Measurements from ENCODE around the gene TEX53. TPM values are rescaled to one million over a fixed set of nuclear protein-coding genes. Genes with fewer than 3 reads are reported as not detected.

The TEX53 gene
- total RNA-seq, 1 experiment from 2014 or later = not detected

DNA sequence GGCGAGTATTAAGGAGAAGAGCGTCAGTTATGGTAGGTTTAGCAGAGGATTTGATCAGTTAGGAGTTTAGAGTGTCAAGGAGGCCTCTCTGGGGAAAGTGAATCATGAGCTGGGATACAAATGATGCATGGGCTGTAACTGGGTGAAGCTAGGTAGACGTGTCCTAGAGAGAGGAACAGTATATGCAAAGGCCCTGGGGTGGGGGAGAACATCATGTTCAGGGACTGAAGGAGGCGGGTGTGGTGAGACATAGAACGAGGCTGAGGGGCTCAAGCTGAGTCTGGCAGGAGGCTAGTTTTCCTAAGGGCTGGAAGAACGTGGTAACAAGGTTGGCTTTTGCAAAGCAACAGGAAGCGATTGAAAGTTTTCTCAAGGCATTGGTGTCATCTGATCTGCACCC, 36.0 kb downstream of the TEX53 start:
- no peak for ATAC-seq

More for the DNA sequence above, 36.0 kb downstream of the TEX53 start:
- H2AFZ ChIP-seq (ENCODE audit: low read depth, low read length, poor library complexity, severe bottlenecking) = no peak overlapping the region
- intact Hi-C loops (cut with micrococcal nuclease) = no loop called here
- no peak overlapping the region for H3K4me2 ChIP-seq (ENCODE audit: low read length)
- no peaks in the 10 kb centered on the region; a peak in 1 of 4 replicates for H3K36me3 ChIP-seq (ENCODE audit: control insufficient read depth in 1 of 2, insufficient read depth in 2 of 2, low read length in 2 of 2)
- no peak overlapping the region for H3K9ac ChIP-seq (ENCODE audit: low read length)
- H3K9me2 ChIP-seq (ENCODE audit: insufficient read depth) = no peaks in the 10 kb centered on the region
- DNase-seq (ENCODE audit: low read depth, low spot score) = no peak
- H3K79me2 ChIP-seq (ENCODE audit: insufficient read depth, low read length) = no peaks in the 10 kb centered on the region
- no TSS peak for BruUV-seq (replicated peaks)
- H3K27me3 ChIP-seq (ENCODE audit: insufficient read depth, low read length) = no peaks in the 10 kb centered on the region
- ChIA-PET CTCF (no interaction called here), RAD21 (ENCODE audit: low non-redundant PET in 1 of 2, low total read pairs in 2 of 2, uncharacterized antibody in 2 of 2, unreplicated experiment in 2 of 2) (no interaction called here), POLR2A (no interaction called here)
- TF ChIP-seq, protein P1, sequence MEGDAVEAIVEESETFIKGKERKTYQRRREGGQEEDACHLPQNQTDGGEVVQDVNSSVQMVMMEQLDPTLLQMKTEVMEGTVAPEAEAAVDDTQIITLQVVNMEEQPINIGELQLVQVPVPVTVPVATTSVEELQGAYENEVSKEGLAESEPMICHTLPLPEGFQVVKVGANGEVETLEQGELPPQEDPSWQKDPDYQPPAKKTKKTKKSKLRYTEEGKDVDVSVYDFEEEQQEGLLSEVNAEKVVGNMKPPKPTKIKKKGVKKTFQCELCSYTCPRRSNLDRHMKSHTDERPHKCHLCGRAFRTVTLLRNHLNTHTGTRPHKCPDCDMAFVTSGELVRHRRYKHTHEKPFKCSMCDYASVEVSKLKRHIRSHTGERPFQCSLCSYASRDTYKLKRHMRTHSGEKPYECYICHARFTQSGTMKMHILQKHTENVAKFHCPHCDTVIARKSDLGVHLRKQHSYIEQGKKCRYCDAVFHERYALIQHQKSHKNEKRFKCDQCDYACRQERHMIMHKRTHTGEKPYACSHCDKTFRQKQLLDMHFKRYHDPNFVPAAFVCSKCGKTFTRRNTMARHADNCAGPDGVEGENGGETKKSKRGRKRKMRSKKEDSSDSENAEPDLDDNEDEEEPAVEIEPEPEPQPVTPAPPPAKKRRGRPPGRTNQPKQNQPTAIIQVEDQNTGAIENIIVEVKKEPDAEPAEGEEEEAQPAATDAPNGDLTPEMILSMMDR (IDR thresholded peaks at IDR 0.05 in 2 of 3, conservative IDR thresholded peaks at IDR 0.05 in 1 of 3; ENCODE audit: borderline replicate concordance in 1 of 3, insufficient read depth in 1 of 3, low read depth in 2 of 3, low read length in 2 of 3) = no peak
- TF ChIP-seq POLR2A (IDR thresholded peaks at IDR 0.05; ENCODE audit: borderline replicate concordance, extremely low read depth, insufficient read depth, insufficient read length) (no peak), SRF (IDR thresholded peaks at IDR 0.05; ENCODE audit: low read depth) (no peak), YY1 (IDR thresholded peaks at IDR 0.05; ENCODE audit: extremely low read depth, insufficient replicate concordance, low read depth, low read length) (no peak), EZH2phosphoT487 (IDR thresholded peaks at IDR 0.05; ENCODE audit: borderline replicate concordance) (no peak), ZNF274 (IDR thresholded peaks at IDR 0.05; ENCODE audit: low read depth, low read length) (no peak), CEBPB (IDR thresholded peaks at IDR 0.05; ENCODE audit: low read depth) (no peak), EGR1 (IDR thresholded peaks at IDR 0.05; ENCODE audit: low read depth) (no peak), POLR2AphosphoS5 (IDR thresholded peaks at IDR 0.05; ENCODE audit: low read depth, low read length) (no peak), RAD21 (IDR thresholded peaks at IDR 0.05; ENCODE audit: low read depth) (no peak), ZFX (IDR thresholded peaks at IDR 0.05) (no peak), JUND (IDR thresholded peaks at IDR 0.05) (no peak)
- TF ChIP-seq, protein P2, sequence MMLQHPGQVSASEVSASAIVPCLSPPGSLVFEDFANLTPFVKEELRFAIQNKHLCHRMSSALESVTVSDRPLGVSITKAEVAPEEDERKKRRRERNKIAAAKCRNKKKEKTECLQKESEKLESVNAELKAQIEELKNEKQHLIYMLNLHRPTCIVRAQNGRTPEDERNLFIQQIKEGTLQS (IDR thresholded peaks at IDR 0.05) = no peak
- TF ChIP-seq, protein P3, sequence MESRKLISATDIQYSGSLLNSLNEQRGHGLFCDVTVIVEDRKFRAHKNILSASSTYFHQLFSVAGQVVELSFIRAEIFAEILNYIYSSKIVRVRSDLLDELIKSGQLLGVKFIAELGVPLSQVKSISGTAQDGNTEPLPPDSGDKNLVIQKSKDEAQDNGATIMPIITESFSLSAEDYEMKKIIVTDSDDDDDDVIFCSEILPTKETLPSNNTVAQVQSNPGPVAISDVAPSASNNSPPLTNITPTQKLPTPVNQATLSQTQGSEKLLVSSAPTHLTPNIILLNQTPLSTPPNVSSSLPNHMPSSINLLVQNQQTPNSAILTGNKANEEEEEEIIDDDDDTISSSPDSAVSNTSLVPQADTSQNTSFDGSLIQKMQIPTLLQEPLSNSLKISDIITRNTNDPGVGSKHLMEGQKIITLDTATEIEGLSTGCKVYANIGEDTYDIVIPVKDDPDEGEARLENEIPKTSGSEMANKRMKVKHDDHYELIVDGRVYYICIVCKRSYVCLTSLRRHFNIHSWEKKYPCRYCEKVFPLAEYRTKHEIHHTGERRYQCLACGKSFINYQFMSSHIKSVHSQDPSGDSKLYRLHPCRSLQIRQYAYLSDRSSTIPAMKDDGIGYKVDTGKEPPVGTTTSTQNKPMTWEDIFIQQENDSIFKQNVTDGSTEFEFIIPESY (IDR thresholded peaks at IDR 0.05; ENCODE audit: extremely low read depth, insufficient replicate concordance, low read length) = no peak
- TF ChIP-seq, protein P4, sequence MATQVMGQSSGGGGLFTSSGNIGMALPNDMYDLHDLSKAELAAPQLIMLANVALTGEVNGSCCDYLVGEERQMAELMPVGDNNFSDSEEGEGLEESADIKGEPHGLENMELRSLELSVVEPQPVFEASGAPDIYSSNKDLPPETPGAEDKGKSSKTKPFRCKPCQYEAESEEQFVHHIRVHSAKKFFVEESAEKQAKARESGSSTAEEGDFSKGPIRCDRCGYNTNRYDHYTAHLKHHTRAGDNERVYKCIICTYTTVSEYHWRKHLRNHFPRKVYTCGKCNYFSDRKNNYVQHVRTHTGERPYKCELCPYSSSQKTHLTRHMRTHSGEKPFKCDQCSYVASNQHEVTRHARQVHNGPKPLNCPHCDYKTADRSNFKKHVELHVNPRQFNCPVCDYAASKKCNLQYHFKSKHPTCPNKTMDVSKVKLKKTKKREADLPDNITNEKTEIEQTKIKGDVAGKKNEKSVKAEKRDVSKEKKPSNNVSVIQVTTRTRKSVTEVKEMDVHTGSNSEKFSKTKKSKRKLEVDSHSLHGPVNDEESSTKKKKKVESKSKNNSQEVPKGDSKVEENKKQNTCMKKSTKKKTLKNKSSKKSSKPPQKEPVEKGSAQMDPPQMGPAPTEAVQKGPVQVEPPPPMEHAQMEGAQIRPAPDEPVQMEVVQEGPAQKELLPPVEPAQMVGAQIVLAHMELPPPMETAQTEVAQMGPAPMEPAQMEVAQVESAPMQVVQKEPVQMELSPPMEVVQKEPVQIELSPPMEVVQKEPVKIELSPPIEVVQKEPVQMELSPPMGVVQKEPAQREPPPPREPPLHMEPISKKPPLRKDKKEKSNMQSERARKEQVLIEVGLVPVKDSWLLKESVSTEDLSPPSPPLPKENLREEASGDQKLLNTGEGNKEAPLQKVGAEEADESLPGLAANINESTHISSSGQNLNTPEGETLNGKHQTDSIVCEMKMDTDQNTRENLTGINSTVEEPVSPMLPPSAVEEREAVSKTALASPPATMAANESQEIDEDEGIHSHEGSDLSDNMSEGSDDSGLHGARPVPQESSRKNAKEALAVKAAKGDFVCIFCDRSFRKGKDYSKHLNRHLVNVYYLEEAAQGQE (IDR thresholded peaks at IDR 0.05; ENCODE audit: low read depth) = no peak
- H4K20me1 ChIP-seq (ENCODE audit: insufficient read depth) = no peaks in the 10 kb centered on the region
- H3K27ac ChIP-seq (ENCODE audit: low read depth, low read length) = no peak overlapping the region
- H3K4me3 ChIP-seq (replicated peaks in 1 of 2; ENCODE audit: low read depth in 1 of 2, low read length in 2 of 2) = no peak overlapping the region
- H3K4me1 ChIP-seq (ENCODE audit: control insufficient read depth in 1 of 2, insufficient read depth in 2 of 2, low read length in 2 of 2) = peaks cover 0 to 7% of the 10 kb centered on the region in 2 experiments; a peak in 2 of 4 replicates
- H3K9me3 ChIP-seq (ENCODE audit: control insufficient read depth in 1 of 2, insufficient read depth in 1 of 2, low read depth in 1 of 2, low read length in 2 of 2) = no peaks in the 10 kb centered on the region
